HG03280 (cell line): ENCODE results near the gene FUOM.

Experiments used
- ATAC-seq: cut with Tn5 transposase; IDR thresholded peaks from one replicate; pipeline ENCODE4 v1.9.1; 2021; ENCODE audit warnings: mild to moderate bottlenecking, moderate library complexity; ENCODE audit not compliant: unreplicated experiment

FUOM gene

GRCh38 chr10:133353202-133353959 lies 4.4 kb downstream of the FUOM start:
- ATAC-seq = no peak

GRCh38 chr10:133351408-133352318 lies 6.2 kb downstream of the FUOM start:
- ATAC-seq = no peak

- ATAC-seq = no peak
Observed at GRCh38 chr10:133350950-133351329, 6.9 kb downstream of the FUOM start.

- no peak for ATAC-seq
Observed at GRCh38 chr10:133350283-133350949, 7.4 kb downstream of the FUOM start.

GRCh38 chr10:133349577-133350011 lies 8.2 kb downstream of the FUOM start:
- no peak for ATAC-seq

- ATAC-seq = no peak
Observed at GRCh38 chr10:133349160-133349568, 8.7 kb downstream of the FUOM start.

GRCh38 chr10:133347710-133348517 lies 9.9 kb downstream of the FUOM start:
- no peak for ATAC-seq

GRCh38 chr10:133346413-133346812 lies 11.4 kb downstream of the FUOM start:
- ATAC-seq = no peak

GRCh38 chr10:133344236-133344635 lies 13.6 kb downstream of the FUOM start:
- ATAC-seq = no peak

- ATAC-seq = no peak
Observed at GRCh38 chr10:133343558-133343957, 14.3 kb downstream of the FUOM start.

GRCh38 chr10:133342942-133343341 lies 14.9 kb downstream of the FUOM start:
- no peak for ATAC-seq

- ATAC-seq = no peak
Observed at GRCh38 chr10:133341983-133342382, 15.8 kb downstream of the FUOM start.

- ATAC-seq = no peak
Observed at GRCh38 chr10:133339708-133340380, 18.0 kb downstream of the FUOM start.

GRCh38 chr10:133338080-133339071 lies 19.4 kb downstream of the FUOM start:
- ATAC-seq = no peak

- ATAC-seq = no peak
Observed at GRCh38 chr10:133337370-133337725, 20.5 kb downstream of the FUOM start.

- ATAC-seq = no peak
Observed at GRCh38 chr10:133336577-133337369, 21.0 kb downstream of the FUOM start, which contains the start of gene CALY. Gene CALY, minus strand, starts transcription at chr10:133336896. Its CDS starts 7,907 bp downstream, at chr10:133328989.

- no peak for ATAC-seq
Observed at GRCh38 chr10:133336118-133336576, 21.7 kb downstream of the FUOM start.
